HepG2 (cell line): ENCODE data around the gene LRP5. TPM values are rescaled to one million over a fixed set of nuclear protein-coding genes. Genes with fewer than 3 reads are reported as not detected.

Experiments used
- ATF5 ChIP-seq: sonication (generic); formaldehyde crosslinking; IDR thresholded peaks from 2 replicates; pipeline ENCODE4 v1.4.0; 2020; ENCODE audit warnings: mild to moderate bottlenecking, low read depth, missing genetic modification reagents
- FOXO1 ChIP-seq: sonication (generic); formaldehyde crosslinking; IDR thresholded peaks from 2 replicates; pipeline ENCODE4 v1.4.0; 2020; ENCODE audit warnings: missing genetic modification reagents
- HOXA9 ChIP-seq: sonication (generic); formaldehyde crosslinking; IDR thresholded peaks from 2 replicates; pipeline ENCODE4 v1.8.1; 2022; ENCODE audit warnings: missing genetic modification reagents, mild to moderate bottlenecking, moderate library complexity, borderline replicate concordance
- IKZF1 ChIP-seq: fragments of 450-650 bp; IDR thresholded peaks from 2 replicates; pipeline ENCODE4 v1.7.1; 2016
- ISL2 ChIP-seq: sonication (generic); formaldehyde crosslinking; IDR thresholded peaks from 2 replicates; pipeline ENCODE4 v1.5.0; 2020; ENCODE audit warnings: missing genetic modification reagents
- MYPOP ChIP-seq: sonication (generic); formaldehyde crosslinking; IDR thresholded peaks from 2 replicates; pipeline ENCODE4 v1.8.1; 2023; ENCODE audit warnings: mild to moderate bottlenecking, moderate library complexity, missing genetic modification reagents
- NFE2L2 ChIP-seq: fragments of 150-350 bp; IDR thresholded peaks from 2 replicates; pipeline ENCODE4 v1.6.1; 2014; ENCODE audit warnings: low read length
- NONO ChIP-seq, 2 experiments: fragments of 450-650 bp in 1 of 2; sonication (generic) in 1 of 2; formaldehyde crosslinking in 1 of 2; IDR thresholded peaks in 1 of 2; conservative IDR thresholded peaks in 1 of 2; 2 replicates each; pipeline versions ENCODE4 v1.6.1 to v1.8.0; 2017 to 2022; ENCODE audit warnings: mild to moderate bottlenecking in 1 of 2, missing genetic modification reagents in 1 of 2, moderate library complexity in 1 of 2
- NR1H2 ChIP-seq: sonication (generic); formaldehyde crosslinking; IDR thresholded peaks from 2 replicates; pipeline ENCODE4 v1.8.1; 2022; ENCODE audit warnings: low read depth, missing genetic modification reagents, borderline replicate concordance
- ONECUT2 ChIP-seq: sonication (generic); formaldehyde crosslinking; IDR thresholded peaks from 2 replicates; pipeline ENCODE4 v1.4.0; 2020; ENCODE audit warnings: missing genetic modification reagents
- POGZ ChIP-seq: sonication (generic); formaldehyde crosslinking; IDR thresholded peaks from 2 replicates; pipeline ENCODE4 v1.4.0; 2020; ENCODE audit warnings: mild to moderate bottlenecking, missing genetic modification reagents
- PRPF4 ChIP-seq: fragments of 200-400 bp; formaldehyde crosslinking; IDR thresholded peaks from 2 replicates; pipeline ENCODE4 v1.6.1; 2016; ENCODE audit warnings: low read length, low read depth; ENCODE audit not compliant: poor library complexity, severe bottlenecking
- RFX3 ChIP-seq: IDR thresholded peaks from 2 replicates; pipeline ENCODE4 v1.6.1; 2016; ENCODE audit warnings: missing biosample characterization, missing genetic modification reagents
- SALL2 ChIP-seq: sonication (generic); formaldehyde crosslinking; IDR thresholded peaks from 2 replicates; pipeline ENCODE4 v1.8.1; 2023; ENCODE audit warnings: mild to moderate bottlenecking, missing genetic modification reagents, inconsistent platforms
- SOX6 ChIP-seq, 2 experiments: fragments of 450-650 bp in 1 of 2; sonication (generic) in 1 of 2; formaldehyde crosslinking in 1 of 2; IDR thresholded peaks; 2 replicates each; pipeline versions ENCODE4 v1.4.0 to v1.6.1; 2017 to 2020; ENCODE audit warnings: antibody characterized with exemption in 1 of 2, mild to moderate bottlenecking in 1 of 2, missing genetic modification reagents in 1 of 2
- SRF ChIP-seq: IDR thresholded peaks from 2 replicates; pipeline ENCODE4 v1.6.1; 2011; ENCODE audit warnings: mild to moderate bottlenecking, low read depth, low read length, moderate library complexity
- TEAD2 ChIP-seq: sonication (generic); formaldehyde crosslinking; IDR thresholded peaks from 2 replicates; pipeline ENCODE4 v1.9.0; 2021; ENCODE audit warnings: missing genetic modification reagents
- TRAFD1 ChIP-seq: sonication (generic); formaldehyde crosslinking; IDR thresholded peaks from 2 replicates; pipeline ENCODE4 v1.5.1; 2020; ENCODE audit warnings: missing genetic modification reagents, mild to moderate bottlenecking, borderline replicate concordance
- ZFP41 ChIP-seq: sonication (generic); formaldehyde crosslinking; IDR thresholded peaks from 2 replicates; pipeline ENCODE4 v1.4.0; 2020; ENCODE audit warnings: mild to moderate bottlenecking, missing genetic modification reagents, borderline replicate concordance
- ZNF20 ChIP-seq: sonication (generic); formaldehyde crosslinking; IDR thresholded peaks from 2 replicates; pipeline ENCODE4 v1.4.0; 2020; ENCODE audit warnings: mild to moderate bottlenecking, moderate library complexity, missing genetic modification reagents
- ZNF24 ChIP-seq: fragments of 450-650 bp; IDR thresholded peaks from 2 replicates; pipeline ENCODE4 v1.6.1; 2017; ENCODE audit warnings: antibody characterized with exemption, mild to moderate bottlenecking
- ZNF598 ChIP-seq: sonication (generic); formaldehyde crosslinking; IDR thresholded peaks from 2 replicates; pipeline ENCODE4 v1.5.1; 2020; ENCODE audit warnings: mild to moderate bottlenecking, missing genetic modification reagents, borderline replicate concordance
- ZNF619 ChIP-seq: sonication (generic); formaldehyde crosslinking; IDR thresholded peaks from 2 replicates; pipeline ENCODE4 v1.4.0; 2020; ENCODE audit warnings: mild to moderate bottlenecking, missing genetic modification reagents
- ZNF841 ChIP-seq: sonication (generic); formaldehyde crosslinking; IDR thresholded peaks from 2 replicates; pipeline ENCODE4 v1.8.1; 2023; ENCODE audit warnings: missing genetic modification reagents, borderline replicate concordance
- polyA plus RNA-seq, 8 experiments: library from polyadenylated mRNA; depleted of rRNA in 3 of 8; stranded (reverse) in 7 of 8; unstranded in 1 of 8; fragments of >200 nt; fragmentation: Illumina TruSeq in 4 of 8; extraction: Trizol in 4 of 8; gene quantifications; 2 replicates each; pipeline versions ENCODE4 v1.2.1 to v1.2.3, GENCODE V29; 2011 to 2016; ENCODE audit warnings: low read depth in 4 of 8, missing spikeins in 1 of 8, mixed read lengths in 1 of 8; ENCODE audit not compliant: insufficient read depth in 1 of 8
- total RNA-seq, 5 experiments: library from RNA; depleted of rRNA; stranded (reverse); fragments of >200 nt; fragmentation: Illumina TruSeq; extraction: Trizol; gene quantifications; 2 replicates each; pipeline ENCODE4 v1.2.3, GENCODE V29; 2016; ENCODE audit warnings: low read depth in 1 of 5
- TF ChIP-seq, protein P1 (sequence below): sonication (generic); formaldehyde crosslinking; IDR thresholded peaks from 2 replicates; pipeline ENCODE4 v1.4.0; 2020; ENCODE audit warnings: mild to moderate bottlenecking, missing genetic modification reagents, borderline replicate concordance

Gene LRP5
- total and polyA plus RNA-seq, 2 of the 13 experiments (the other 11 are each of a cell fraction or from before 2014, with no cell fraction given): 40.4 to 64.0 TPM

DNA sequence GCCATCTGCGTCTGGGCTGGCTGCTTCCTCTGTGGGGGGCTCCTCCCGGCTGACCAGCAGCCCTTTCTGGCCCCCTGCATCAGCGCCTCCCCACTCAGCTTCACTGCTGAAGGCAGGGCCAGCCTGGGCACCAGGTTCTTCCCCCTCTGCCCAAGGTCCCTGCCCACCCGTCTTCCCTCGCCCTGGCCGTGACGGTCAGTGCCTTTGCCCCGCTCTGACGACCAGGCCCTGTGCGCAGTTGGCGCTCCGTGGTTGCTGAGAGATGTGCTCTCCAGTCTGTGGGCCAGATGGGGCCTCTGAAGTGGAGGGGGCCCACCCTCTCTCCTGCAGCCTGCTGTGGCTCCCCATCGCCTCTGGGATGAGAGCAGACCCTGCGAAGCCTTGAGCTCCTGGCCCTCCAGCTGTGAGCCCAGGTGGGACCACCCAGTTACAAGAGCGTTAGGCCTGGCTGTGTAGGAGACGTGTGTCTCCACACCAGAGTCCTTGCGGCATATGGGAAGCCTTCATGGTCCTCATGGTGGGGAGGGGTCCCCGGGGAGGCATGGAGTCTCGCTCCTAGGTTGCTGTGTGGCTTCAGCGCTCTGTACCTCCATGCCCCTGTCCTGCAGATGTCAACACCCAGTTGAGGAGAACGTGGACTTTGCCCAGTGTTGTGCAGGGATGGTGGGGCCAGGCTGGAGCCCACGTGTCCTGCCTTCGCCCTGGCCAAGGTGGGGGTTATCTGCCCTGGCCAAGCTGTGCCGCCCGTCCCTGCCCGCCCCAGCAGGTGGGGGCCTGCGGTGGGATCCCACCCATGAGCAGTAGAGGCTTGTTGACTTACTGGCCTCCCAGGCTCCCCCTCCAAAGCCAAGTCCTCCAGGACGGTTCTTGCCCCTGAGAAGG lies 14.2 kb downstream of the LRP5 start (continued):
- TF ChIP-seq ISL2 (CRISPR knock-in tag) (peak; percentile 44; the same call in 1 of the 2 replicates), ONECUT2 (CRISPR knock-in tag) (no peak), ZNF20 (CRISPR knock-in tag) (no peak), PRPF4 (no peak), ZNF619 (CRISPR knock-in tag) (no peak), ATF5 (CRISPR knock-in tag) (no peak), FOXO1 (CRISPR knock-in tag) (peak; percentile 61; the same call in 1 of the 2 replicates), NFE2L2 (no peak), NONO (IDR thresholded peaks at IDR 0.05) (no peak), NONO (CRISPR knock-in tag; conservative IDR thresholded peaks at IDR 0.05) (peak; percentile 34; the same call in 1 of the 2 replicates), TRAFD1 (CRISPR knock-in tag) (no peak), MYPOP (CRISPR knock-in tag) (no peak), SOX6 (IDR thresholded peaks at IDR 0.05) (no peak), SOX6 (CRISPR knock-in tag; IDR thresholded peaks at IDR 0.05) (peak; percentile 47), ZNF24 (no peak), SALL2 (CRISPR knock-in tag) (no peak), NR1H2 (no peak), ZNF598 (no peak; the same call in 1 of the 2 replicates), POGZ (CRISPR knock-in tag) (peak; percentile 40; the same call in 1 of the 2 replicates), RFX3 (CRISPR knock-in tag) (no peak), SRF (no peak), IKZF1 (no peak), ZNF841 (CRISPR knock-in tag) (no peak), ZFP41 (no peak), TEAD2 (CRISPR knock-in tag) (no peak), HOXA9 (no peak)
- TF ChIP-seq, protein P1, sequence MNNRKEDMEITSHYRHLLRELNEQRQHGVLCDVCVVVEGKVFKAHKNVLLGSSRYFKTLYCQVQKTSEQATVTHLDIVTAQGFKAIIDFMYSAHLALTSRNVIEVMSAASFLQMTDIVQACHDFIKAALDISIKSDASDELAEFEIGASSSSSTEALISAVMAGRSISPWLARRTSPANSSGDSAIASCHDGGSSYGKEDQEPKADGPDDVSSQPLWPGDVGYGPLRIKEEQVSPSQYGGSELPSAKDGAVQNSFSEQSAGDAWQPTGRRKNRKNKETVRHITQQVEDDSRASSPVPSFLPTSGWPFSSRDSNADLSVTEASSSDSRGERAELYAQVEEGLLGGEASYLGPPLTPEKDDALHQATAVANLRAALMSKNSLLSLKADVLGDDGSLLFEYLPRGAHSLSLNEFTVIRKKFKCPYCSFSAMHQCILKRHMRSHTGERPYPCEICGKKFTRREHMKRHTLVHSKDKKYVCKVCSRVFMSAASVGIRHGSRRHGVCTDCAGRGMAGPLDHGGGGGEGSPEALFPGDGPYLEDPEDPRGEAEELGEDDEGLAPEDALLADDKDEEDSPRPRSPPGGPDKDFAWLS (CRISPR knock-in tag): no peak
